Measurements from ENCODE around the gene EDN3.

Gene EDN3

GRCh38 chr20:59365611-59366285 is 65.3 kb downstream of the EDN3 start:
- DNase-seq: peak; percentile 26

DNA sequence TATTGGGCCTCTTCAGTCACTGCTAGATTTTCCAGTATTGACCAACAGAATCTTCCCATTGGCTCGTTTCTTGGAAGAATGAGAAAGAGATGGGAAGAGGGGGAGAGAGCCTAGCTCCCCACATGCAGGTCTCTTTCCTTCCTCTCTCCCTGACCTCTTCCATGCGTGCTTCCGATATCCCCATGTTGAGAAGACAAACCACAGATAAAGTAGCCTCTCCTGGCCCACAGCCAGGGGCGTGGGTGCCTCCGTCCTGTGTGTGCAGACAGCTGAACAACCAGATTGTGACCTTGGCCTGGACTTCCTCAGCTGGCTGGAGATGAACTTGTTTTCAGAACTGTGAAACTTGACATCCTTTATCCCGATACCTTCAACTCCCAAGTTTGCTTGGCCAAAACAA is 71.0 kb downstream of the EDN3 start:
- DNase-seq: no peak

GRCh38 chr20:59374261-59374660 is 73.8 kb downstream of the EDN3 start:
- DNase-seq: no peak

DNA sequence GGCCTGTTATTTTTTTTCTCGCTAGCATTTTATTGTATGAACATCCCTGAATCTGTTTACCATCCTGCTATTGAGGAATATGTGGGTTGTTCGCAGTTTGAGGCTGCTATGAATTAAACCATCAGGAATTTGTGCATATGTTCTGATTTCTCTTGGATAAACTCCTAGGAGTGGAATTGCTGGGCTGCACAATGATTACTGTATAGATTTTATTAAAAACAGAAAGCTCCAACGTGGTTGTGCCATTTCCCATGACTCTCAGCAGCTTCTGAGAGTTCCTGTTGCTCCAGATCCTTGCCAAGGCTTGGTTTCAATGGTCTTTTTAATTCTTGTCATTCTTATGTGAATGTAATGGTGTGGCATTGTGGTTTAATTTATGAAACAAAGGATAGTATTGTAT is 75.1 kb downstream of the EDN3 start:
- DNase-seq: no peak
